Dedifferentiated amniotic fluid mesenchymal stem cell (primary cell): Measurements from ENCODE around the gene ZMAT3.

Experiments
- DNase-seq: peaks from one replicate; pipeline ENCODE4 v3.0.0-alpha.2; 2016; ENCODE audit errors: extremely low spot score

ZMAT3 gene

DNA sequence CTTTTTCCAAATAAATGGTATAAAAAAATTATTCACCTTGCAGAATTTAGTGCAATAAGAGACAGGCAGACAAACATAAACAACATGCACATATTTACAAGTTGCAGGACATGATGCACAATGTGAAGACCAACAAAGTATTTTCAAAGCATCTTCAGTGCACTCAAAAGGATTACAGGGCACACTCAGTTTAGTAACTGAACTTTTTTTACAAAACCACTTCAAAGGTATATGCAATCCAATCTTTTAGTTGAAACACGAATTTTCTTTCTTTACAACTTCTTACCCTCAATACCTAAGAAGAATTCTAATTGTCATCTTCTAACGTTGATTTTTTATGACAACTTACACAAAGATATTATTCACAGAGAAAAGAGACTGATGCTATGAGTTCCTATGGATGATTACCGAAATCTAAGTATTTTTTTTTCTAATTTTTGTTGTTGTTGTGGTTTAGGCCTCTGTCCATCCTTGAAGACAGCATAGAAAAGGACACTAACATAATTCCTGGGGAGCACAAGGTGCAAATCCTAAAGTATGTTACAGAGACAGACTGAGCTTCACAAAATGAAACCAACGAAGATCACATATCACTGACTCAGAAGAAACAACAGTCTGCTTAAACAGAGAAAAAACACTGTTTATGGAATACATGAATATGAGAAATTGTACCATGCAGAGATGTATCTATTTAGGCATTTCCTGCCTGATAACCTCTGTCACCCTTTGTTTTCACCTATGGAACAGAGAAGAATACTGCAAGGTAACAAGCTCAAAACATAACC lies 50.3 kb downstream of the ZMAT3 start:
- DNase-seq, result no peak

DNA sequence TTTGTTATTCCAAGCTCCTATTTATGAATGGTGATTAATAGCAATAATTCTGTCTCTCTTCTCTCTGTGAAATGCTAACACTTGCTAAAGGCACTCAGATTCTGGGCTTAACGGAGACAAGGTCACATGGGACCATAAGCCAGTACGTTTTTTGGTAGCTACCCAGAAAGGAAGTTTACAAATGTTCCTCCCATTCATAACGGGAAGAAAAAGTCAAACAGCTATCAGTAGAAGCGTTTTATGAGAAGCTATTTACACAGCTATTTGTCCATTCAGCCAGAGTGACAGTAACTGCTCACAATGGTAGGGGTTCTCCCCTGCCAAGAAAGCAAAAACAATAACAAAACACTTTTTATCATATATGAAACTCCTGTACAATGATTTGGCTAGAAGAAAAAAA lies 51.5 kb downstream of the ZMAT3 start:
- no peak for DNase-seq

DNA sequence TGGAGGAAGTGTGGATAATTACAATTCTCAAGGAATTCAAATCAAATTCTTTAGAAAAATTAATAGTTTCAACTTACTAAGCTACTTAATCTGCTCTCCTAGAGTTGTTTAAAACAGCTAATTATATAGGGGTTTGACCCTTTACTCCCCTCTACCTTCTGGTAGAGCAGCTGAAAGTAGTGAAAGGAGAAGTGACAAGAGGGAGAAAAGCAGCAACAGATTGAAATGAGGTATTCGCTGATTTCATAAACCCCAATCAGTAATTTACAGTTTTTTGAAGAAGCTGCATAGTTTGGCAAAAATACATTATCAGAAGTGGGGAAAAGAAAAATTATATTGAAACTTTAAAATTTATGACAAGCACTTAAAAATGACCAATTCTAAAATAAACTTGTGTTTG lies 52.8 kb downstream of the ZMAT3 start:
- DNase-seq, result no peak

DNA sequence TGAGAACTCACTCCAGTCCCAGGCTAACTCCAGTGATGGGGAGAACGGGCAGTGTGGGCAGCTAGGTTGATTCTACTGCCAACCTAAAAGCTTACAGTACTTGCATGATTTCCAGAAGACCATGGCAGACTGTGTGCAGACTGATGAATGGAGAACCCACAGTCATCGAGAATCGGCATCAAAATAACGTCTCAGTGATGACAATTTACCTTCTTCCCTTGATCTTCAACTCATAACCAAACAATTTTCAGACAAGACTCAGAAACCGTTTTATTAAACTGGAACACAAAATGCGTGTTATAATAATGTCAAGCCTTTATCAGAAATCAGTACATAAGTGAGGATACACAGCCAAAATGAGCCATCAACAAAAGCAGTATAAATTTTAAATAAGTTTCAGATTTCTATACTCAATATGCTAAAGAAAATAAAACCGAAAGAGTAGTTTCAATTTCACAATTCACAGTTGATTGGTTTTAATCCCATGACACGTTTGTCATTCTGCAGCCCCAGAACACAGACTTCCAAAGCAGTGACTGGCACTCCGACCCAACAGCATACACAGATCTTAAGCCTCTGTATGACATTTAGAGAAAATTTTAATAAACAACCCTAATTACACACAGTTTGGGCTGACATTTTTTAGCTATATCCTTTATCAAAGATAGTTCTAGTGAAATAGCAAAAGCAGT lies 54.5 kb downstream of the ZMAT3 start:
- no peak for DNase-seq

DNA sequence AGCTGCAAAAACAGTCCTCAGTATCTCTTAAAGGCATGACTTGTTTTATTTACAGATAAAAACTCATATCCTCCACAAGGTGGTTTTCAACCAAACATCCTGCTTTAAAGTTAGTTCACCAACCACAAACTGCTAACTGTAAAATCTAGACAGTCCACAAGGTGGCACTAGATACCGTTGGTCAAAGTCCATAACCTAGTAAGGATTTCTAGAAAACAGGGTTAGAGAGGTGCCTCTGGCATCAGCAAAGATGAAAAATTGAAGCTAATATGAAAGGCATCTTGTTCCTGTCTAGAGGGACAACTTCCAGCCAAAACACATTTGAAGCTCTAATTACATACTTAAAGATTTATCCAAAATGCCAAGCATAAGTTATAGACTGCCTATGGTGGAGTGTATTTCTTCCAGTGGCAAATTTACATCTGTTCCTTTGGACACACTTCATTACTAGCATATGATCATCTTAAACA lies 56.0 kb downstream of the ZMAT3 start:
- DNase-seq, result peak; percentile 89

DNA sequence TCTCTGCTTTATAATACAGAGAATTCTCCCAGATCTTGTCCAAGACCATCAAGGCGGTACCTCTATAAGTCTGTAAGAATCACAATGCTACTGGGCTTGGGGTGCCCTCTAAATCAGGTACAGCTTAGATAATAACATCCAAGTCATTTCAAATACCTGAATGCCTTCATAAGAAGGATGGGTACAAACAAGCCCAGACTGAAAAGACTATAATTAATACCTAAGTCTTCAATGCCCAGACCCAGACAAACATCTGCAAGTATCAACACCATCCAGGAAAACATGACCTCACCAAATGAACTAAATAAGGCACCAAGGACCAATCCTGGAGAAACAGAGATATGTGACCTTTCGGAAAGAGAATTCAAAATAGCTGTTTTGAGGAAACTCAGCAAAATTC lies 65.9 kb downstream of the ZMAT3 start:
- no peak for DNase-seq

DNA sequence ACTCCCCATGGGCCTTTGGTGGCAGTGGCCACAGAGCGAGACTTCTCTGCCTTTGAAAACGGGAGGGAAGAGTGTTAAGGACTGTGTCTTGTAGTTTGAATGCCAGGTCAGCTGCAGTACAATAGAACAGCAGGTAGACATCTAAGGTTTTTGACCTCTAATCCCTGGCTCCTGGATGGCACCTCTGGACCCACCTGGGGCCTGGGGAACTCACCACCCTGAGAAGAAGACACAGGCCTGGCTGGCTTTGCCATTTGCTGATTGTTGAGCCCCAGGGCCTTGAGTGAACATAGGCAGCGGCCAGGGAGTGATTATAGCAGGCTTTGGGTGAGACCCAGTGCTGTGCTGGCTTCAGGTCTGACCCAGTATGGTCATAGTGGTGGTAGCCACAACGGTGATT lies 66.4 kb downstream of the ZMAT3 start:
- no peak for DNase-seq

DNA sequence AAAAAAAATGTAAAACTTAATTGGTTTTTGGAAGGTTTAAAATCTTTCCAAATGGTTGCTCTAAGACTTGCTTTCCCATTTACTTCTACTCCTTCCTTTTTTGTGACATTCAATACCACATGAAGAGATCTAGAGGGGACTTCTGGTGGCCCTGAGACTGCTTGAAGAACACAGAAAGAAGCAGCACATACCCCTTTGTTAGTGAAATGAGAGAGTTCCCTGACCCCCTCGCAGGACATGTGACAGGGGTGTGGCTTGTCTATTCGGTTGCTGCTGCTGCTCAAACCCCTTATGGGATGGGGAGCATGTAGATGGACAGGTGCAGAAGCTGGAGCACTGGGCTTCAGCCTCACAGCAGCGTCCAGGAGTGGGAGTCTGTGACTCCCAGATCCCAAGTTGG lies 71.0 kb downstream of the ZMAT3 start:
- DNase-seq, result no peak

DNA sequence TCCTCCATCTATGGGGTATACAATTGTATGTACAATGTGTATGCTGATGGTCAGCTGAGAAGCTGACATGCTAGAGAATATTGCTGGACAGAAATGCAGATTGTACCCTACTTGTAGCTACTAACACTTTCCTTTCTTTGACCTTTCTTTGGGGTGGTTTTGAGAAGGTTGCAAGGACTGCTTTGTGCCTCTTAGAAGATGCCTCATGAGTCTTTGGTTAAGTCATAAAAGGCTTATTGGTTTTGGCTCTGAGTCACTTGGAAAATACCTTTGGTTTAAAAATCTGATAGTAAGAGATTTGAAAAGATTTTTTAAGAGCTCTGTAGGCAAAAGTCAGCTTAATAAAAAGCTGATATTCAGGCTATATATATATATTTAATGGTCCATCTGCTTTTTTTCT lies 71.5 kb downstream of the ZMAT3 start:
- no peak for DNase-seq

DNA sequence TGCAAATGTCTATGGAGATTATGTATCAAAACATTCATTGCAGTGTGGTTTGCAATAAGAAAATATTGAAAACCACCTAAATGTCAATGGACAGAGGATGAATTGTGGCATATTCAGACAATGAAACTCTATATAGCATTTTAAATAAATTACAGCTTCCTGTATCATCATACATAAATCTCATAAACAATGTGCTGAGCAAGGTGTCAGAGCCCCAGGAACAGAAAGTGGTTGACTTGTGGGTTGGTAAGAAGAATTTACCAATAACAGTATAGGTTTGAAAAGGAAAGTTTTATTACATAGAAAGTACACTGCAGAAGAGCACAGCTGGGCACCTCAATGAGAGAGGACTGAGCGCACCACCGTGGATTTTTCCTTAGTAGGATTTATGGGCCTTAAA lies 75.2 kb downstream of the ZMAT3 start:
- DNase-seq, result no peak

DNA sequence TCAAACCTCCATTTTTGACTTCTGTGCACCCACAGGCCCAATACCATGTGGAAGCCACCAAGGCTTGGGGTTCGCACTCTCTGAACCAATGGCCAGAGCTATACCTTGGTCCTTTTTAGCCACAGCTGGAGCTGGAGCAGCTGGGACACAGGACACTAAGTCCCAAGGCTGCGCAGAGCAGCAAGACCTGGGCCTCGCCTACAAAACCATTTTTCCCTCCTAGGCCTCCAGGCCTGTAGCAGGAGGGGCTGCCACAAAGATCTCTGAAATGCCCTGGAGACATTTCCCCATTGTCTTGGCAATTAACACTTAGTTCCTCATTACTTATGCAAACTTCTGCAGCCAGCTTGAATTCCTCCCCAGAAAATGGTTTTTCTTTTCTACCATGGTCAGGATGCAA lies 81.3 kb downstream of the ZMAT3 start:
- DNase-seq, result no peak

DNA sequence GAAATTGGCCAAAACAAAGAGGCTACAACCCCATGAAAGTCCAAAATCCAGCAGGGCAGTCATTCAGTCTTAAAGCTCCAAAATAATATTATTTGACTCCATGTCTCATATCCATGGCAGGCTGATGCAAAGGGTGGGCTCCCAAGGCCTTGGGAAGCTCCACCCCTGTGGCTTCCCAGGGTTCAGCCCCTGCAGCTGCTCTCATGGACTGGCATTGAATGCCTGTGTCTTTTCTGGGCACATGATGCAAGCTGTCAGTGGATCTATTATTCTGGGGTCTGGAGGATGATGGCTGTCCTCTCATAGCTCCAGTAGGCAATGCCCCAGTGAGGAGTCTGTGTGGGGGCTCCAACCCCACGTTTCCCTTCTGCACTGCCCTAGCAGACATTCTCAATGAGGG lies 81.8 kb downstream of the ZMAT3 start:
- no peak for DNase-seq

DNA sequence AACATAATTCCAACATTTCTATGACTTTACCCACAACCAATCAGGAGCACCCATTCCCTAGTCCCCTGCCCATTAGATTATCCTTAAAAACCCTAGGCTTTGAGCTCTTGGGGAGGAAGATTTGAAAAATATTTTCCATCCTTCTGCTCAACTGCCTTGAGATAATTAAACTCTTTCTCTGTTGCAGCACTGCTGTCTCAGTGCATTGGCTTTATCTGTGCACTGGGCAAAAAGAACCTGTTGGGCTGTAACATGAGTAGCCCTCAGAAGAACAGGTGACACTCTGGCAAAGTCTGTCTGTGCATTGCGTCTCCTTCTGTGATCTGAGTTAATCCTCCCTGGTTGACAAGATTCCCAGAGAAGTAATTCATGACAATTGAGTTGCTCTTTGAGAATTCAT lies 83.9 kb downstream of the ZMAT3 start:
- DNase-seq, result no peak

DNA sequence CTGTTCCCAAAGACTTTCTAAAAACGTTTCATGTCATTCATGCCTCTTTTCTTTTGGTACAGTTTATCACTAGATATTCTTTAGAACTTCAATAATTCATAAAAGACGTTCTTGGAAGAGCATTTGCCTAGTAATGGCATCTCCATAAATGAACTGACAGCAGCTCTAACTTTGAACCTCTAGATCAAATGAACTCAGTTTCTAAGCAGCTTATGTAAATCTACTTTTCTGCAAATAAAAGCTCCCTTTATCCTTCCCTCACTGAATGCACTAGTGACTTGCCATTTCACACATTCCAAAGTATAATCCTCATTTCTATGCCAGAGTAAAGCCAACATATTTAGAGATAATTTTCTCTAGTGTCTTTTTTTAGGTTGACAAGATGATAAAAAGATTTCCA lies 85.2 kb downstream of the ZMAT3 start:
- DNase-seq, result no peak

DNA sequence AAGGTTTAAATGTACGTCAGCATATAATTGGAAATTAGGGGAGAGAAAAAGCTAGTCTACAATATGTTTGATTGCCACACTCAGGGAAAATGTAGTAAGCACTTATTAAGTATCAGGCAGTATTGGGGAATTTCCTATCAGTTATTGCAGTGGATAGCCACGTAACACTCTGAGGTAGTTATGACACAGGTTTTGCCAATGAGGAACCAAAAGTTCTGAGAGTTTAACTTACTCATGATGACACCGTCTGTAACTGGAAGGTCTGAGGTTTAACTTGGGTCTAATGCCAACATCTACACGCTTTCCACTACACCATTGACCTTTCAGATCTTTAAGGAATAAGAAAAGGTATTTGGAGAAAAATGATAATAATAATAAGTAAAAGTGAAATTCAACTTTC lies 89.5 kb downstream of the ZMAT3 start:
- no peak for DNase-seq

DNA sequence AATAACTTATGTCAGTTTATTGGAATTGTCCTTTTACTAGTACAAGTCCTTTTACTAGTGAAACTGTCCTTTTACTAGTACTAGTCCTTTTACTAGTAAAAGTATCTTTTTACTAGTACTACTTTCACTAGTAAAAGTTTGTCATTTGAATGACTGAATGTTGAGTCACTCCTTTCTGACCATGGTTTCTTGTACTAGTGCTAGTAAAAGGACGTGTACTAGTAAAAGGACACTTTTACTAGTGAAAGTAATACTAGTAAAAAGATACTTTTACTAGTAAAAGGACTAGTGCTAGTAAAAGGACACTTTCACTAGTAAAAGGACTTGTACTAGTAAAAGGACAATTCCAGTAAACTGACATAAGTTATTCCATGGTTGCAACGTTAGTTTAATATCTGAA lies 96.3 kb downstream of the ZMAT3 start:
- DNase-seq, result no peak

DNA sequence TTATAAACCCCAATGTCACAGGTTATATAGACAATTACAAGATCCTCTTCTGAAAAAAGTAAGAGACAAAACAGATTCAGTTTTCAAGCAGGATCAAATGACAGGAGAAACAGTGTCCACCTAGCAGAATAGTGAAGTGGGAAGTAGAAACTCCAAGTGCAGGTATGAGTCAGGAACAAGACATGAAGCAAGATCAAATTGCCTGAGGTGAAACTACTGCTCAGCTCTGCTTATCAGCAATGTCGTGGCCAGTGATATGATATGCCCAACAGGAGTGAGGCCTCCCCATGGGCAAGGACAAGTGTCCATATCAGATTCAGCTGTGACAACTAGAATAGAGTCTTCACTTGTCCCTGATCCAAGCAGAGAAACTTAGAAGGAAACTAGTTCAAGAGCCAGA lies 100.0 kb downstream of the ZMAT3 start:
- no peak for DNase-seq

DNA sequence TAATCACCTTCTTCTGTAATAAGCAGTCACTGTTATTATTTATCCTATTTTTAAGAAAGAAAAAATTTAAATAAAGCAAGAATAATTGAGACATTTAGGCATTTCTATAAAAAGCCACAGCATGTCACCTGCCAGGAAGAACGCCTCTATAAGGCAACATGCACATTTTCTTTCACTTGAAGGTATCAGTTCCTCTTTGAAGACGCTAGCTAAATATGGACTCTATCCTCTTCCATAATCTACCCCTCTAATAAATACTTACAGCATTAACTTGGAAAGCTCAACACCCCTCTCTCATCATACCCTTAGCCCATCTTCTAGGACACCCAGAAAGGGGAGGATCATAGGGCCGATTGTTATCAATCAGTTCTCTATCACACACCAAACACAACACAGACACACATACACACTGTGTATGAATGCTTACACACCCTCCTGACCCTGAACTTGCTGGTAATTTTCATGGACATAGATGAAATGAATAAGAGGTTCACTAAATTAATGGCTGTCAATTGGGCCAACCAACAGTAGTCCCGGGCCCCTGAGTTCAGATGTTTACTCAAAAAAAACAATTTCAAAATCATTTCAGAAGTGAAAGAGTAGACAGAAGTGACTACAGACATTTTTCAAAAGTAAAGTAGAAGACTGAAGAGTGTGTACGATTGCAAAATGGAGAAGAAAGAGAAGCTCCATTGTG lies 102.5 kb downstream of the ZMAT3 start:
- DNase-seq, result no peak
